ENCODE measurements around the gene EXOC4. TPM values are rescaled to one million over a fixed set of nuclear protein-coding genes. Genes with fewer than 3 reads are reported as not detected.

The EXOC4 gene
- total and polyA plus RNA-seq, 2 experiments from 2014 or later: 23.9 to 51.7 TPM

DNA sequence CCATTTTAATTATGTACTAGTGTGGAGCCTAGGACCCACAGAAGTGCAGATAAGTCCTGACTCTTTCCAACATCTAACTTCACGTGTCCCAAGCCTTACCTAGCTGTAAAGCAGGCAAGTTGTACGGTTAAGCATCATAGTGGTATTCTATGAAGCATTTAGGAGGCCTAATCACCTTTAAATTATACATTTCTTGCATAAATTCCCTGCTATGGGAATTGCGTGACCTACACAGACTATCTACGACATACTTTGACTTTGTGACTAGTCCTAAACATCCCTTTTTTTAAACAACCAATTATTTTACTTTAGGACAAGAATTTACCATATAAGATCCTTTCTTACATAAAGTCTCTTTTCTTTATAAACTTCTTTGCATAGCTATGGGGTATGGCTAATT lies 836.6 kb downstream of the EXOC4 start:
- no peaks in the 10 kb centered on the region for H3K4me1 ChIP-seq (ENCODE audit: insufficient read depth)
- WGBS, 2 experiments (ENCODE audit: low coverage in 1 of 2, low lambda C conversion rate in 2 of 2, missing lambda C conversion rate in 2 of 2): 46 to 48% methylated on average over 4 of the region's 4 CpGs
- no peaks in the 10 kb centered on the region for H3K27me3 ChIP-seq (replicated peaks; ENCODE audit: insufficient read depth)
- H3K79me2 ChIP-seq (ENCODE audit: insufficient read depth): no peaks in the 10 kb centered on the region
- DNase-seq: no peak
- no peak overlapping the region for H3K9ac ChIP-seq
- no peaks in the 10 kb centered on the region for H3K36me3 ChIP-seq (ENCODE audit: low read depth)
- in situ Hi-C loops (cut with MboI): no loop called here
- TF ChIP-seq EZH2 (IDR thresholded peaks at IDR 0.05; ENCODE audit: insufficient read depth, poor library complexity, severe bottlenecking) (no peak), EZH2phosphoT487 (IDR thresholded peaks at IDR 0.05; ENCODE audit: insufficient read depth, low read depth) (no peak)
- no peaks in the 10 kb centered on the region for H4K20me1 ChIP-seq (ENCODE audit: insufficient read depth)
- H3K4me3 ChIP-seq: no peak overlapping the region
- H3K27ac ChIP-seq: no peak overlapping the region
- no peaks in the 10 kb centered on the region for H3K9me3 ChIP-seq (ENCODE audit: low read depth)
- no peak overlapping the region for H2AFZ ChIP-seq
- no peak overlapping the region for H3K4me2 ChIP-seq (ENCODE audit: unreplicated experiment)
- no peaks in the 10 kb centered on the region for H3F3A ChIP-seq (ENCODE audit: insufficient read depth)
- no peaks in the 10 kb centered on the region for H3K9me2 ChIP-seq (ENCODE audit: insufficient read depth)

DNA sequence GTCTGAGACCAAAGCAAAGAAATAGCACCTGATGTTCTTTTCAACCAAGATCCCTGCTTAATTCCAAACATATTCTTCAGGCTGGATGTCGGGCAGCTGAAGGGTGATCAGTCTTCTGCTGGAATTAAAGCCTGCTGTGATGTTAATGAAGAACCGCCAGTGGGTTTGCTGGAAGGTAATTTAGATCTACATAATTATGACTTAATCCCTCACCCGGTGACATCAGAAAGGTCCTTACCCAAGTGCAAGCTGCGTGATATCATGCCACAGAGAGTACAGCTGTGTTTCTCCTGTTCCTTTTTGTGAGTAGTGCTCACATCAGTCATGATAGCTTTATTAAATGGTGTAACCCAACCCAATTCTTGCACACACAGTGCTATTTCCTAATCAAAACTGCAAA lies 845.2 kb downstream of the EXOC4 start:
- Histone ChIP-seq H3K79me2 (ENCODE audit: insufficient read depth) (no peaks in the 10 kb centered on the region), H3K4me2 (ENCODE audit: unreplicated experiment) (no peak overlapping the region), H3F3A (ENCODE audit: insufficient read depth) (no peaks in the 10 kb centered on the region), H3K9me2 (ENCODE audit: insufficient read depth) (no peaks in the 10 kb centered on the region), H4K20me1 (ENCODE audit: insufficient read depth) (no peaks in the 10 kb centered on the region), H3K27ac (no peak overlapping the region), H3K9me3 (ENCODE audit: low read depth) (no peaks in the 10 kb centered on the region), H3K36me3 (ENCODE audit: low read depth) (peaks cover 4% of the 10 kb centered on the region; the same call in 1 of the 2 replicates), H3K27me3 (replicated peaks; ENCODE audit: insufficient read depth) (no peaks in the 10 kb centered on the region), H3K4me3 (no peak overlapping the region), H3K4me1 (ENCODE audit: insufficient read depth) (no peaks in the 10 kb centered on the region), H2AFZ (no peak overlapping the region), H3K9ac (no peak overlapping the region)
- no peak for DNase-seq
- in situ Hi-C loops (cut with MboI): no loop called here
- WGBS, 2 experiments (ENCODE audit: low coverage in 1 of 2, low lambda C conversion rate in 2 of 2, missing lambda C conversion rate in 2 of 2): 43 to 45% methylated on average over 4 of the region's 4 CpGs
- TF ChIP-seq EZH2phosphoT487 (IDR thresholded peaks at IDR 0.05; ENCODE audit: insufficient read depth, low read depth): no peak
- no peak for TF ChIP-seq EZH2 (IDR thresholded peaks at IDR 0.05; ENCODE audit: insufficient read depth, poor library complexity, severe bottlenecking)

DNA sequence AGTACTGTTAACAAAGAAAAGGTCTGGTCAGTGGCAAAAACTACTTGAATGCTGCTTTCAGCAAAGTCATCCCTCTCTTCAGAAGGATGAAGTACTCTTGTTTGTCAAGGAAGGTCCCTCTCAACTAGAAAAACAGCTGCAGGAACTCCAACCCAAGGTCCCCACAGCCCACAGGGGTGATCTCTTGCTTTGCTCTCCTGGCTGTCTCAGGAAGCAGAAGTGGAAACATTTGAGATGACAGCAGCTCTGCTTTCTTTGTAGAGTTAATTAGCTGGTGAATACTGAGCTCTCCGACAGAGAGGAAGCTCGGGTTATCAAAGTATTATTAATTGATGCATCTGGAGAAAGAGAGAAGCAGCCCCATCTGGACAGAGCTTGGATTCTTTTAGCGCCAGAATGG lies 848.8 kb downstream of the EXOC4 start:
- in situ Hi-C loops (cut with MboI): no loop called here
- H3K79me2 ChIP-seq (ENCODE audit: insufficient read depth): no peaks in the 10 kb centered on the region
- no peak overlapping the region for H2AFZ ChIP-seq
- DNase-seq: no peak
- H3K9ac ChIP-seq: no peak overlapping the region
- TF ChIP-seq EZH2phosphoT487 (IDR thresholded peaks at IDR 0.05; ENCODE audit: insufficient read depth, low read depth): no peak
- H4K20me1 ChIP-seq (ENCODE audit: insufficient read depth): no peaks in the 10 kb centered on the region
- H3K36me3 ChIP-seq (ENCODE audit: low read depth): no peaks in the 10 kb centered on the region
- H3K27ac ChIP-seq: no peak overlapping the region
- no peaks in the 10 kb centered on the region for H3K4me1 ChIP-seq (ENCODE audit: insufficient read depth)
- no peaks in the 10 kb centered on the region for H3K9me2 ChIP-seq (ENCODE audit: insufficient read depth)
- no peaks in the 10 kb centered on the region for H3F3A ChIP-seq (ENCODE audit: insufficient read depth)
- H3K4me3 ChIP-seq: no peak overlapping the region
- no peaks in the 10 kb centered on the region for H3K27me3 ChIP-seq (replicated peaks; ENCODE audit: insufficient read depth)
- H3K4me2 ChIP-seq (ENCODE audit: unreplicated experiment): no peak overlapping the region
- H3K9me3 ChIP-seq (ENCODE audit: low read depth): no peaks in the 10 kb centered on the region
- whole genome bisulfite sequencing, 2 experiments (ENCODE audit: low coverage in 1 of 2, low lambda C conversion rate in 2 of 2, missing lambda C conversion rate in 2 of 2): 29 to 33% methylated on average over 3 of the region's 3 CpGs

DNA sequence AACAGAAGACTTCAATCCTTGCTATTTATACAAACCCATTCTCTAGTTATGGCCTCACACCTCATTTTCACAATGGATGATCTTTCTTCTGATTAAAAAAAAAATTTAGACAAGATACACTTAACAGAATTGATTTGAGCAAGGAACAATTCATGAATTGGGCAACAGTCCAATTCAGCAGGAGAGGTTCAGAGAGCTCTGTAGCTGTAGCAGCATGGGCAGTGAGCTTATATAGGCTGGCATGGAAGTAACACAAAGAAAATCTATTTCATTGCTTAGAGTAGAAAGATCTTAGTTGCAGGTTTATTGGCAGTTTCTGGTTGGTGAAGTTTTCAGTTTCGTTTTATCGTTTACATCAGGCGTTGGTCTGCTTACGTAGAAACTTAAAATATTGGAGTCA lies 851.3 kb downstream of the EXOC4 start:
- TF ChIP-seq EZH2phosphoT487 (IDR thresholded peaks at IDR 0.05; ENCODE audit: insufficient read depth, low read depth): no peak
- TF ChIP-seq EZH2 (IDR thresholded peaks at IDR 0.05; ENCODE audit: insufficient read depth, poor library complexity, severe bottlenecking): no peak
- 87 to 99% methylated on average over 4 of the region's 4 CpGs for WGBS, 2 experiments (ENCODE audit: low coverage in 1 of 2, low lambda C conversion rate in 2 of 2, missing lambda C conversion rate in 2 of 2)
- in situ Hi-C loops (cut with MboI): no loop called here

DNA sequence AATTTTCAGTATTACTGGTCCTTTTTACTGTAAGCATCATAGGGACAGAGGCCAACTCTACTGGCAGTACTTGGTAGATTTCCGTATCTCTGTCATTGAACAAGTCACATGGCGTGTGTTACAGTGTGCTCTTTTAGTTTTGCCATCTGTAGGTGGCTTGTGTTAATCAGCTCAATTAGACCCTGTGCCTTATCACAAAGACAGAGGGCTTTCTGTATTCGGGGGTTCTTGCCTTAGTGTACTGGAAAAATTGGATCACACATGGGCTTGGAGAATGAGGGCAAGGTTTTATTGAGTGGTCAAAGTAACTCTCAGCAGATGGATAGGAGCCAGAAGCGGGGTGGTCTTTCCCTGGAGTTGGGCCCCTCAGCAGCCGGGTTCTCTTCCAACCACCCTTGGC lies 853.0 kb downstream of the EXOC4 start:
- H3K27me3 ChIP-seq (replicated peaks; ENCODE audit: insufficient read depth): no peaks in the 10 kb centered on the region
- H3K36me3 ChIP-seq (ENCODE audit: low read depth): no peaks in the 10 kb centered on the region
- H3K4me2 ChIP-seq (ENCODE audit: unreplicated experiment): no peak overlapping the region
- in situ Hi-C loops (cut with MboI): no loop called here
- no peaks in the 10 kb centered on the region for H3K79me2 ChIP-seq (ENCODE audit: insufficient read depth)
- no peaks in the 10 kb centered on the region for H3F3A ChIP-seq (ENCODE audit: insufficient read depth)
- no peaks in the 10 kb centered on the region for H3K9me2 ChIP-seq (ENCODE audit: insufficient read depth)
- H3K9ac ChIP-seq: no peak overlapping the region
- no peak overlapping the region for H3K27ac ChIP-seq
- 70 to 72% methylated on average over 4 to 5 of the region's 5 CpGs for WGBS, 2 experiments (ENCODE audit: low coverage in 1 of 2, low lambda C conversion rate in 2 of 2, missing lambda C conversion rate in 2 of 2)
- no peak overlapping the region for H3K4me3 ChIP-seq
- no peaks in the 10 kb centered on the region for H3K9me3 ChIP-seq (ENCODE audit: low read depth)
- DNase-seq: no peak
- no peaks in the 10 kb centered on the region for H4K20me1 ChIP-seq (ENCODE audit: insufficient read depth)
- TF ChIP-seq EZH2phosphoT487 (IDR thresholded peaks at IDR 0.05; ENCODE audit: insufficient read depth, low read depth) (no peak), EZH2 (IDR thresholded peaks at IDR 0.05; ENCODE audit: insufficient read depth, poor library complexity, severe bottlenecking) (no peak)
- no peaks in the 10 kb centered on the region for H3K4me1 ChIP-seq (ENCODE audit: insufficient read depth)
- H2AFZ ChIP-seq: no peak overlapping the region

More for the DNA sequence above, 851.3 kb downstream of the EXOC4 start:
- Histone ChIP-seq H3K4me1 (ENCODE audit: insufficient read depth) (no peaks in the 10 kb centered on the region), H3K27ac (no peak overlapping the region), H3K36me3 (ENCODE audit: low read depth) (no peaks in the 10 kb centered on the region), H3K9me2 (ENCODE audit: insufficient read depth) (no peaks in the 10 kb centered on the region), H3K9ac (no peak overlapping the region), H4K20me1 (ENCODE audit: insufficient read depth) (no peaks in the 10 kb centered on the region), H3K9me3 (ENCODE audit: low read depth) (no peaks in the 10 kb centered on the region), H2AFZ (no peak overlapping the region), H3F3A (ENCODE audit: insufficient read depth) (no peaks in the 10 kb centered on the region), H3K4me3 (no peak overlapping the region), H3K79me2 (ENCODE audit: insufficient read depth) (no peaks in the 10 kb centered on the region), H3K4me2 (ENCODE audit: unreplicated experiment) (no peak overlapping the region), H3K27me3 (replicated peaks; ENCODE audit: insufficient read depth) (no peaks in the 10 kb centered on the region)
- no peak for DNase-seq
